NT2/D1 (cell line): ENCODE results near the gene TNFRSF21.
"Not testable (repeated sequence)": the region's sequence is repeated elsewhere in the genome, so short reads cannot be mapped to it uniquely, and the experiment has no call there.

Experiments
- DNase-seq: peaks from one replicate; pipeline ENCODE4 v3.0.0-alpha.2; 2011; ENCODE audit warnings: low read depth, low spot score
- H3K27me3 ChIP-seq: 2 replicates; pipeline ENCODE4 v1.6.0; 2011; ENCODE audit warnings: mild to moderate bottlenecking; ENCODE audit not compliant: insufficient read length, insufficient read depth
- H3K36me3 ChIP-seq: 2 replicates; pipeline ENCODE4 v1.6.1; 2011; ENCODE audit warnings: mild to moderate bottlenecking, low read length, mixed read lengths; ENCODE audit not compliant: insufficient read depth, insufficient read length
- H3K4me1 ChIP-seq: 2 replicates; pipeline ENCODE4 v1.5.1; 2011; ENCODE audit not compliant: insufficient read depth, insufficient read length
- H3K4me3 ChIP-seq: 2 replicates; pipeline ENCODE4 v1.5.1; 2011; ENCODE audit warnings: low read depth; ENCODE audit not compliant: insufficient read length
- H3K9ac ChIP-seq: 2 replicates; pipeline ENCODE4 v1.6.0; 2011; ENCODE audit warnings: low read depth; ENCODE audit not compliant: insufficient read length
- H3K9me3 ChIP-seq: 2 replicates; pipeline ENCODE4 v1.5.1; 2011; ENCODE audit warnings: mild to moderate bottlenecking, low read length; ENCODE audit not compliant: insufficient read depth
- SUZ12 ChIP-seq: IDR thresholded peaks from 2 replicates; pipeline ENCODE4 v1.6.1; 2011; ENCODE audit not compliant: insufficient read length, insufficient read depth; ENCODE audit errors: extremely low read depth
- YY1 ChIP-seq: IDR thresholded peaks from 2 replicates; pipeline ENCODE4 v1.6.1; 2011; ENCODE audit not compliant: insufficient read length, insufficient read depth
- ZNF274 ChIP-seq: IDR thresholded peaks from 2 replicates; pipeline ENCODE4 v1.6.1; 2011; ENCODE audit warnings: mild to moderate bottlenecking, low read depth, low read length

TNFRSF21 gene

GRCh38 chr6:47234266-47234933, 75.3 kb downstream of the TNFRSF21 start:
- Histone ChIP-seq H3K9ac (no peak overlapping the region), H3K36me3 (peaks cover 68% of the 10 kb centered on the region), H3K9me3 (no peaks in the 10 kb centered on the region), H3K4me3 (no peak overlapping the region), H3K4me1 (no peaks in the 10 kb centered on the region), H3K27me3 (no peaks in the 10 kb centered on the region)
- DNase-seq = no peak
- TF ChIP-seq YY1 (no peak), SUZ12 (no peak), ZNF274 (no peak)

GRCh38 chr6:47231151-47231550, 78.6 kb downstream of the TNFRSF21 start:
- peaks cover 54% of the 10 kb centered on the region for H3K36me3 ChIP-seq

GRCh38 chr6:47230579-47230978, 79.1 kb downstream of the TNFRSF21 start:
- Histone ChIP-seq H3K9me3 (no peaks in the 10 kb centered on the region), H3K27me3 (no peaks in the 10 kb centered on the region), H3K9ac (no peak overlapping the region), H3K4me3 (no peak overlapping the region), H3K4me1 (no peaks in the 10 kb centered on the region), H3K36me3 (peaks cover 48% of the 10 kb centered on the region)
- DNase-seq = no peak
- TF ChIP-seq ZNF274 = no peak
- TF ChIP-seq YY1 = no peak
- no peak for TF ChIP-seq SUZ12

More at GRCh38 chr6:47231151-47231550, 78.6 kb downstream of the TNFRSF21 start:
- Histone ChIP-seq H3K4me1 (no peaks in the 10 kb centered on the region), H3K9ac (no peak overlapping the region), H3K9me3 (no peaks in the 10 kb centered on the region), H3K27me3 (no peaks in the 10 kb centered on the region), H3K4me3 (no peak overlapping the region)
- no peak for DNase-seq
- no peak for TF ChIP-seq ZNF274
- no peak for TF ChIP-seq YY1
- TF ChIP-seq SUZ12 = no peak

GRCh38 chr6:47229255-47229654, 80.5 kb downstream of the TNFRSF21 start:
- Histone ChIP-seq H3K4me1 (no peaks in the 10 kb centered on the region), H3K9me3 (no peaks in the 10 kb centered on the region), H3K4me3 (no peak overlapping the region), H3K27me3 (no peaks in the 10 kb centered on the region), H3K36me3 (peaks cover 40% of the 10 kb centered on the region), H3K9ac (no peak overlapping the region)
- no peak for TF ChIP-seq ZNF274
- DNase-seq = no peak

DNA sequence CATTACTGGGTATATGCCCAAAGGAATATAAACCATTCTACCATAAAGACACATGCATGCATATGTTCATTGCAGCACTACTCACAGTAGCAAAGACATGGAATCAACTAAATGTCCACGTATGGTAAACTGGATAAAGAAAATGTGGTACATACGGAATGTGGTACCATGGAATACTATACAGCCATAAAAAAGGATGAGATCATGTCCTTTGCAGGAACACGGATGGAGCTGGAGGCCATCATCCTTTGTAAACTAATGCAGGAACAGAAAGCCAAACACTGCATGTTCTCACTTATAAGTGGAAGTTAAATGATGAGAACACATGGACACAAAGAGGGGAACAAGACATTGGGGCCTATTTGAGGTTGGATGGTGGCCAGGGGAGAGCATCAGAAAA, 81.6 kb downstream of the TNFRSF21 start:
- H3K4me1 ChIP-seq, H3K27me3 ChIP-seq, DNase-seq, H3K9ac ChIP-seq, H3K9me3 ChIP-seq, H3K4me3 ChIP-seq: not testable (repeated sequence)
- H3K36me3 ChIP-seq = peaks cover 31% of the 10 kb centered on the region

DNA sequence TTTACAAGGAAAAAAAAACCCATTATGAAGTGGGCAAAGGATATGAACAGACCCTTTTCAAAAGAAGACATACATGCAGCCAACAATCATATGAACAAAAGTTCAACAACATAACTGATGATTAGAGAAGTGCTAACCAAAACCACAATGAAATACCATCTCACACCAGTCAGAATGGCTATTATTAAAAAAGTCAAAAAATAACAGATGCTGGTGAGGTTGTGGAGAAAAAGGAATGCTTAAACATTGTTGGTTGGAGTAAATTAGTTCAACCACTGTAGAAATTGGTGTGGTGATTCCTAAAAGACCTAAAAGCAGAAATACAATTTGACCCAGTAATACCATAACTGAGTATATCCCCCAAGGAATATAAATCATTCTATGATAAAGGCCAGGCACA, 86.5 kb downstream of the TNFRSF21 start:
- H3K9me3 ChIP-seq, DNase-seq, H3K36me3 ChIP-seq, H3K4me1 ChIP-seq, H3K4me3 ChIP-seq, H3K27me3 ChIP-seq, H3K9ac ChIP-seq: not testable (repeated sequence)

DNA sequence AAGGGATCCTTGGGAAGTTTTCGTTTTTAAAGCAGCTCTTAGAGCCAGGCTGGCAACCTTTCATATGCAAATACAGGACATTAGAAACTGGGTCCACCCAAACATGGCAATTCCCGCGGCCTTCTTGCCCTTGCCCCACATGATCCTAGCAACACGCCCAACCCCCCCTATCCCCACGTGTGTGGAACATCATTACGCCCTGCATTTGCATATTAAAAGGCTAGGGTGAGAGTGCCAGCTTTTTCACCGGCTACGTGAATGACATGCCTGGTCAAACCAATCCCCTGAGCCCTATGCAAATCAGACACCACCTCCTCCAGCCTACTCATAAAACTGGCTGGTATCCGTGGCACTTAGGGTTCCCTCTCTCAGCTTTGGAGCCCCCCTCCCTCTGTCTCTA, 88.1 kb downstream of the TNFRSF21 start:
- TF ChIP-seq SUZ12 = no peak
- TF ChIP-seq ZNF274 = no peak
- TF ChIP-seq YY1 = no peak
- no peaks in the 10 kb centered on the region for H3K36me3 ChIP-seq
- no peaks in the 10 kb centered on the region; the same call in none of the 2 replicates for H3K9me3 ChIP-seq
- no peaks in the 10 kb centered on the region for H3K27me3 ChIP-seq
- DNase-seq = peak; percentile 82
- H3K4me3 ChIP-seq = no peak overlapping the region
- H3K9ac ChIP-seq = no peak overlapping the region
- H3K4me1 ChIP-seq = no peaks in the 10 kb centered on the region

DNA sequence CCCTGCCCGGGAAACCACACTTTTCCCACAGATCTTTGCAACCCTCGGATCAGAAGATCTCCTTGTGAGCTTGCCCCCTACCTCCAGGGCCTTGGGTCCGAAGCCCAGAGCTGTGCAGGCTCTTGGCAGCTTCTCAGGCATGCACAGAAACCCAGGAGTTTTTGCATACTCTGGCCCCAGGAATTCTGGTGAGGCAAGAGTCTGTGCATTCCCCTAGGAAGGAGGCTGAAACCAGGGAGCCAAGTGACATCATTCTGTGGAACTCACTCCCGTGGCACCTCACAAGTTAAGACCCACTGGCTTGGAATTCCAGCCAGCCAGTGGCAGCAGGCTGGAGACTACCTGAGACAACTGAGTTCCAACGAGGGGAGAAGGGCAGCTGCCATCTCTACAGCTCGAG, 100.1 kb downstream of the TNFRSF21 start:
- H3K9me3 ChIP-seq = no peaks in the 10 kb centered on the region
- no peak overlapping the region for H3K9ac ChIP-seq
- no peak for TF ChIP-seq SUZ12
- TF ChIP-seq YY1 = no peak
- no peak for TF ChIP-seq ZNF274
- no peaks in the 10 kb centered on the region for H3K36me3 ChIP-seq
- no peak for DNase-seq
- no peak overlapping the region for H3K4me3 ChIP-seq
- no peaks in the 10 kb centered on the region for H3K4me1 ChIP-seq
- no peaks in the 10 kb centered on the region for H3K27me3 ChIP-seq
